HG03139 (cell line): ENCODE measurements around the gene ZFHX3.

ENCODE experiments used
- ATAC-seq: cut with Tn5 transposase; IDR thresholded peaks from one replicate; pipeline ENCODE4 v1.9.1; 2021; ENCODE audit not compliant: unreplicated experiment

ZFHX3 gene

DNA sequence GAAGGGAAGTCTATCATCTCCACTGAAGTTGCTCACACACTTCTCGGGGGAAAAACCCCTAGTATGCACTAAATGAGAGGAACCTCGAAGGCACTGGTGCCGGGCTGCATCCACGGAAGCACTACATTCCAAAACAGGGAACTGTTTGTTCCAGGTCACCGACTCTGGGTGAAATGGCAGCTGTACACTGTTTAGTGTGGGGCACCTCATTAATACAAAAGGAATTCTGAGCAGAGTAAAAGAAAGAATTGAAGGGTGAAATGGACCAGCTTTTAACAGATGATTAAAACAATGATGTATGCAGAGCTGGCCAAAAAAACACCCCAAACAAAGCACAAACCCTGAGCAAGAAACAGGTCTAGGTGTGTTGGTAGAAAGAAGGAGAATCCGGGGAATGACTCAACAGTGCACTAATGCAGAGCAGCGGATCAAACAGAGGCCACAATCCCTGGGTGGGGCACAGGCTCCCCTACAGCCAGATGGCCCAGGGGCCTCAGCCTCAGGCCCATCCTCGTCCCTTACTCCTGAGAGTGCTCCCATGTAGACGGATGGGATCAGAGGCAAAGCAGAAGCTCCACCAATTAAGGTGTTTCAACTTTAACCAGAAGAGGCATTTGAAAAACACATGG is 161.5 kb downstream of the ZFHX3 start:
- ATAC-seq = no peak

DNA sequence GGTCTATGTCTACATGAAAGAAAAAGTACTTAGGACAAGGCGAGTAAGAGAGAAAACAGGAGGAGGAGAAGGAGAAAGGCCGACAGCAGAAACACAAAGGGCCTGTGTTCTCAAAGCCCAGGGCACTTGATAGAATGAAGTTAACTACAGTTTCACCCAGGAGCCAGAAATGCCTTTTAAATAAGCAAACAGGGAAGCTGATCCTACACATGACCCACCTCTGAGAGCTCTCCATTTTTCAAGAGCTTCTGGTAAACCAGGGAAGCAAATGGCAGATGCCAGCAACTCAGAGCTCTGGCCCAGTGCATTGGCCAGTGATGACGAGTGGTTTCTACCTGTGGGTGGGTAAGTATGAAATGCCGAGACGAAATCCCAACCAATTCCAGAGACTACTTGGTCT is 163.4 kb downstream of the ZFHX3 start:
- no peak for ATAC-seq

DNA sequence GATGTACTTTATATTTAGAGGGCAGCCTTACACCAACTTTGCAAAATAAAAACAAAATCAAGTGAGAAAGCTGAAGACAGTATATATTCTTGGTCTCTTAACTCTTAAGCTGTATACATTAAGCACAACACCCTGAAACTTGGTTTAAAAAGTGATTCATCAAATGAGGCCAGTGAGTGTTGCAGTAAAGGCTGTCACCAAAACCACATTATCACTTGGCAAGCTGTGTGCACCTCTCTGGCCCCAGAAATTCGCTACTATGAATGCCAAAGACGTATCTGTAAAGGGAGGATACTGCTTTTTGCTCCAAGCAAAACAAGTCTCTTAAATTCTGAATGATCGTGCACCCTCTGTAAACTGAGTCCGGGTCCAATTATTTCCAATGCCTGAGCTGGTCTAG is 163.9 kb downstream of the ZFHX3 start:
- ATAC-seq = no peak

DNA sequence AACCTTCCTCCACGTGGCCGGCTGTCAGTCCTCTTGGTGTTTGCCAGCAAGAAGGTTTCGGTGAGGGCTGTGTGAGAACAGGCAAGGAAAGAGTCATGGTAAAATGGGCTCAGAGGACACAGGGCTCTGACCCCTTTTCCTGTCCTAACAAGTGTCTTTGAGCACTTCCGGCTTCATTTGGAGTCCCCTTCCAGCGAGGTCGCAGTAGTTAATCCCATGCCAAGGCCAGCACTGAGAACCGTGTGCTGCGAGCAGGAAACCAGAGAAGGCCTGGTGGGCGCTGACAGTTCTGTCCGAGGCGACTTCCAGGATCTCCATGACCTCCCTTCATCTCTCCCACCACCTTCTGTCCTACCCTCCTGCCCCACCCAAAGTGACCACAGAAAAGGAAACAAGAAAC is 168.1 kb downstream of the ZFHX3 start:
- no peak for ATAC-seq

DNA sequence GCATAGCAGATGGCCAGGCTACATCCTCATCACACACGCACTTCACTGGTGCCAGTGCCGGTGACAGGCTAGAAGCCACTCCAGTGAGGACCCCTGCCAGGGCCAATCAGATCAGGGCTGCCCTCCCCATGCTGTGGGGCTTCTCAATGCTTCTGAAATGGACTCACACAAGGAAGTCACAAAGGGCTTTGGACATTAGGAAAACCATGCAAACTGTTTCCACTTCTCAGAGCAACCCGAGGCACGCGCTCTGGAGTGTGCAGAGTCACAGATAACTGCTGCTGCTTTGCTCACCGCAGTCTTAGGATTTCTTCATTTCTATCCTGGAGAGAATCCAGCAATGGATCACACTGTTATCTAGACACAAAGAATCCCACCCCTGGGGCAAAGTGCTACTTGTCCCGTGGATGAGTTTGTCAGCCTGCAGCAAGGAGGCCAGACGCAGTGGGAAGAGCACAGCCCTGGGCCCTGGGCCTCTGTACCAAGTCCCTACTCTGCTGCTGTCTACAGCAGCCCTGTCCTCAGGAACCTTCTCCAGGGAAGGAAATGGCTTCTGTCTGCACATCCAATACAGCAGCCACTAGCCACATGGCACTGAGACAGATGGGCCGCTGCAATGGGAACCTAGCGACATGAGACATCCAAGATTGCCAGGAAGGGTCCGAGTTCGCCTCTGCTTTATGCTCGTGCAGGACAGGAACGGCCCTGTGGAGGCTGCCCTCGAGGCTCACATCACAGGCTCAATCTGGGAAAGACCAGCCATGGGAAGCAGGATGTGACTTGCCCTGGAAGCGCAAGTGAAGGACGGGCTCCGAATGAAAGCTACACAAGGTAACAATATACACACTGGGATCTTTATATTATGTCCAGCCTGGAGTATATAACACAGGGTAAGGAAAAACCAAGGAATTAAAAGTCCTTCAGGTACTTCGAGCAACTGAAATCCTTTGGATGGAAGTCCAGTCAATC is 169.3 kb downstream of the ZFHX3 start:
- ATAC-seq = no peak

DNA sequence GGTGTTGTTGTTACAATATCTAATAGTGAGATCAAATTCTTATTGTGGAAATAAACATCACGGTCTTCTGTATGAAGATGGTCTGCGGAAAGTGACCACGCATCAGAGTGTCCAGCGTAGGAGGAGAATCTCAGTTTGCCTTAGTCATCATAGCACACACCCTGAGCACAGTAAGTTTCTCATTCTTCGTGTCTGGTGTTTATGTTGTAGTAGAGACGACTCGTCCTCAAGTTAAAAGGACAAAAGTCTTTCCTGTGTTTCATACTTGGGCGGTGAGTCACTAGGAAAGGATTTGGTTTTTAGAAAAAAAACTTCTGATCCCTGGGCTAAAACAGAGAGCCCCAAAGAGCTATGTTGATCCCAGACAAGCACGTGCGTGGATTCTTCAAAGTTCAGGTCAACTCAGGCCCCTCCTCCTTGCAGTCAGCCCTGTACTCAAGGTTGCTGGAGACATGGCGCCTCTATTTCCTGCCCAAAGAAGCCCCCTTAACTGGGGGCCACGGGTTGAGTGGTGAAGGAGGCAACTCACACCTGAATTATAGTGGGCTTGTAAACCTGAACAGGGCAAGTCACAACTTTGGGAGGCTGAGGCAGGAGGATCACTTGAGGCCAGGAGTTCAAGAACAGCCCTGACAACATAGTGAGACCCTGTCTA is 170.4 kb downstream of the ZFHX3 start:
- no peak for ATAC-seq

DNA sequence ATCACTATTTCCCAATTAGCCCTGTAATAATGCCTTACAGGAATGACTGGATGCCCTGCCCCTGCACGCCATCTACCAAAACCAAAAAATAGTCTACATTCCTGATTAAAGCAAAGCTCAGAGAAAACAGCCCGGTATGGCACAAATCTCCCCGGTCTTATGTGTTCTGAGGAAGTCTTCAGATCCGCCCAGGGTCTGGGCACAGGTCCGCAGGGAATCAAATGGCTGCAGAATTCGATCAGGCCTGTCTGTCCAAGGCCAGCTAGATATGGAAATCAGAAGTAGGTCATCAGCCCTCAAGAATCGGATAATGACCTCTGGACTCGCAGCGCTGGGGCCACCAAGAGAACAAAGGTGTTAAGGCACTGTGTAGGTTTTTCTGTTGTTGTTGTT is 171.0 kb downstream of the ZFHX3 start:
- no peak for ATAC-seq

DNA sequence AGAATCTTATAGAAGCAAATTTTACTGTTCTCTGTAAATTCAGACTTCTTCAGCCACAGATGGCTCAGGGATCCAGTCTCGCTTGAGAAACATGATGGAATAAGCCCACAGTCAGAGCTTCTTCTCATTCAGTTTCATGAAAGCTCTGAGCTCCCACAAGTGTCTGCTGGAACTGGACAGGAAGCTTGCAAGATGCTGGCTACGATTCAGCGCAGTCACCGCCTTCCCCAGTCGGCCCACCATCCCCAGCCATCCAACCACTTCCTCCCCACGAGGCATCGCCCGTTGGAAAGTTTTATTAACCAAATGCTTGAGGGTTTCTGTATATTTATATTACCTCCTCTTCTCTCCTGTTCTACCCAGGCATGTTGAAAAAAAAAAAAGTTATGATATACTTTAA is 171.7 kb downstream of the ZFHX3 start:
- peak; percentile 79 for ATAC-seq

DNA sequence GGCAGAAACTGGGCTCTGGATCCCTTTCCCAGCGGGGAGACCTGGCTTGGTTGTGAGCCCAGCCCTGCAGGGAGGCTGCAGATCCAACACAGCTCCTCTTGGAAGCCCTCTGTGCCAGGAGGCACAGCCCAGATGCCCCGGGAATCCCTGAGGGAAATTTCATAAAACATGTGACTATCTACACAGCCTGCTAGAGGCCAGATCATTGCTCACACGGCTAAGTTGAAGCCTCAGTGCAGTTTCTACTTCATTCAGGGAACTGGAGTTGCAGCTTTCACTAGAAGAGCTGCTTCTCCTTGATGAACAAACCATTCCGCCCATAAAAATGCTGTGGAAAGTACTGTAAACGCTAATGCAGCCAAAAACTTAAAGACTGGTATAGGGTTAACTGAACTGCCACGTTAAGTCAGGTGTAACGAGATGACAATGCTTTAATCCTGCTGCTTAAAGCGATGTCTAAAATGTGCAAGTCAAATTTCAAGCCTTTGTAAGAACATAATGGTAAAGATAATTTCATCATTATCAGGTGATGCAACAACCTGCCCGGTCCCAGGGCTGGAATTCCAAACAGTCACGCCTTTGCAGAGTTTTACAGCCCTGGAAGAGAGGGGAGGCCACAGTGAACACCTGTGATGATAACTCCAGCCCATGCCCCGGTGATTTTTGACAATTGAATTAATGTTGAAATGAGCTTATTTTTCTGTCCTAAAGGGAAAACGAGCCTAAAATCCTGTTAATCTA is 172.5 kb downstream of the ZFHX3 start:
- ATAC-seq = no peak

DNA sequence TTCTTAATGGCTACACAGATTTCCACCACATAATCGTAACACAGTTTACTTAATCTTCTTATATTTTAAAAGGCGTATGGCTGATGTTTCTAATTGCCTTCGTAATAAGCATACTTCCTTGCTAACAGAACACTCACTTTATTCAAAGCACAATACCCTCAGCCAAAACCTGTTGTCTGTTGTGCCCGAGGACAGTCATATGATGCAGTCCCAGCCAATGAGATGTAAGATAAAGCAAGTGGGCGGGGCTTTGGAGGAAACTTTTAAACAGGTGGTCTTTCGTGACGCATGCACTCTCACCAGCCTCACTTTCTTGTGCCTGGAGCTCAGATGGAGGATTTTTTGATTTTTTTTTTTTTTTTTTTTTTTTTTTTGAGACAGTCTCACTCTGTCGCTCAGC is 174.1 kb downstream of the ZFHX3 start:
- no peak for ATAC-seq

DNA sequence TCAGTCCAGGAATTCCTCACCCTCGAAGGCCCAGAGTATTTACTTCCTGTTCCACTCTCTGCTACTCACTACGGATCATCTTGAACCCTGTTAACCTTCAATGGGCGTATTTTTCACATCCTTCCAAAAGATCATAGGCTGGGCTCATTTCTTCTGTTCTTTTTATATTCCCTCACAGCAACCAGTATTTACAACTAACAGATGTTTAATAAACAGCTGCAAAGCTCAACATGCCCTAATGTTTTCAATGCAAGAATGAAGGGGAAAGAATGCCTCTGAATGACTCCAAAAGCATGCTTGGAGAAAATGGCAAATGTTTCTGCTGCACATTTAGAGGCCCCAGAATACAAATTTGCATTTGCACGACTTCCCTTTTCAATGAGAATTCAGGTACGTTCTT is 174.9 kb downstream of the ZFHX3 start:
- no peak for ATAC-seq

DNA sequence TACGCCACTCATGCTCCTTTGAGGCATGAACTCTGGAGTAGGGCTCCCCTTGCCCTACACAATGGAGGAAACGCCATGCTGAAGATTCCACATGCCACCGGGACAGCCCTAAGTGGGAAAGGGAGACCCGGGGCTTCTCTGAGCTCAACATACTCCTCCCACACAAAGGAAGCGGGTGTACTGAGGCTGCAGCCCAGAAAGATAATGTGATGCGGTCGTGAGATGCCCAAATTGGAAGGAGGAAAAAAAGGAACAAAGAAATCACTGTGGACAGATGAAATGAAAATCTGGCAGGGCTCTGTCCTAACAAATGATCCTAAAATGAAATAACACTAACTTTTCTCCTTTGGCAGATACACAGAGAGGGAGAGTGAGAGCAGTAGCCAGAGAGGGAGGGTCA is 182.1 kb downstream of the ZFHX3 start:
- no peak for ATAC-seq

DNA sequence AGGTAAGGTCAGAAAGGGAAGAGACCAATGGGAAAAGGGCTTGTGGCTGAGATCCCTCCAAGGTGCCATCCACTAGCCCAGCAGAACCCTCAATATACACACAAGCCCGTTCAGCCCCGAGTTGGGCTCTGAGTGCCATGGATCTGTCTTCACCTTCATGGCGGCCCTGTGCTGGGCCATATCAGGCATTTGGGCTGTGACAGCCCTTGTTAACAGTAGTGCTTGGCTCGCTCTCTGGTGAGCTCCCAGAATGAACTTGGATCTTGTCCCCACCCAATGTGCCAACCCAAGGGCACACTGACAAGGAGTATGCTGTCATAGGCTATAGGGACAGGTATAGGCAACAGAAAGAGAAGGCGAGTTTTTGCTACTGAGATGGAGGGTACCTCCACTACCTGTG is 182.7 kb downstream of the ZFHX3 start:
- no peak for ATAC-seq

DNA sequence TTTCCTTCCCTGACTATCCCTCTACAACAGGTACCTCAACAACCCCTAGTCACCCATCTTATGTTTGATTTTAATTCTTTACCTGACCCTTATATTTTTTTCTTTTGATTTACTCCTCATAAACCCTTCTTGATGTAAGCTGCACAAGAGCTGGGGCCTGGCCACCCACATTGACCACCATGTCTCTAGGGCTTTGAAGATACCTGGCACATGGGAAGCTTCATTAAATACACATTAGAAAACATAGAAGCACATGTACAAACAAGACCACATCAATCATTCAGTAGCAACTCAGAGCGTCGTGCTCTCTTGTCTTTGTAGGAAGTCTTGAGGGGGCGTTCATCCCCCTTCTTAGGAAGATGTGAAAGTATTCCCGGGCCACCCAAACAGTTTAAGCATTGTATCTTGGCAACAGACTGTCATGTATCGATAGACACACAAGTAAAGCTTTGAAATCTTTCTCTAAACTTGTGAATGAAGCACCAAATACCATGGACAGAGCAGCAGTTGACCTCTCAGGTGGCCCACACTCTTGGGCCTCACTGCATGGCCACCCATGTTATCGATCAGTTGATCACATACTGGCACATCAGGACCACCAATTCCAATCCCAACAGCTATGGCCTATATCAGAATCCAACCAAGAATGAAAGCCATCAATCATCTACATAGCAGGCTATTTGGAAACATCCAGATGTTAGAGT is 183.6 kb downstream of the ZFHX3 start:
- no peak for ATAC-seq

DNA sequence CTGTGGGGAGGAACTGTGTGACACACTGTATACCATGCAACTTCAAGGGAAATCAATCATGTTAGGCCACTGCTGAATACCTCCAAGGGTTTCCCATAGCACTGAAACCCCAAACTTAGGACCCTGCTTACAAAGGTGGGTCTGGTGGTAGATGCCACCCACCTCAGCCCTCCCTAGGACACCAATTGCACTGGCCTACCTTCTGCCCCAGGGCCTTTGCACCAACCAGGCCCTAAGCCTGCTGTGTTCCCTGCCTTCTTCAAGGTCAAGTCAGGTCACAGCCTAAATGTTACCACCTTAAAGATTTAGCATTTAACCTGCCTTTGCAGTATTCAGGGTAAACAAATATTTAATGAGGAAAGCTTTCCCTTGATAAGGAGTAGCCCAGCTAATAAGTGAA is 185.8 kb downstream of the ZFHX3 start:
- ATAC-seq = no peak

DNA sequence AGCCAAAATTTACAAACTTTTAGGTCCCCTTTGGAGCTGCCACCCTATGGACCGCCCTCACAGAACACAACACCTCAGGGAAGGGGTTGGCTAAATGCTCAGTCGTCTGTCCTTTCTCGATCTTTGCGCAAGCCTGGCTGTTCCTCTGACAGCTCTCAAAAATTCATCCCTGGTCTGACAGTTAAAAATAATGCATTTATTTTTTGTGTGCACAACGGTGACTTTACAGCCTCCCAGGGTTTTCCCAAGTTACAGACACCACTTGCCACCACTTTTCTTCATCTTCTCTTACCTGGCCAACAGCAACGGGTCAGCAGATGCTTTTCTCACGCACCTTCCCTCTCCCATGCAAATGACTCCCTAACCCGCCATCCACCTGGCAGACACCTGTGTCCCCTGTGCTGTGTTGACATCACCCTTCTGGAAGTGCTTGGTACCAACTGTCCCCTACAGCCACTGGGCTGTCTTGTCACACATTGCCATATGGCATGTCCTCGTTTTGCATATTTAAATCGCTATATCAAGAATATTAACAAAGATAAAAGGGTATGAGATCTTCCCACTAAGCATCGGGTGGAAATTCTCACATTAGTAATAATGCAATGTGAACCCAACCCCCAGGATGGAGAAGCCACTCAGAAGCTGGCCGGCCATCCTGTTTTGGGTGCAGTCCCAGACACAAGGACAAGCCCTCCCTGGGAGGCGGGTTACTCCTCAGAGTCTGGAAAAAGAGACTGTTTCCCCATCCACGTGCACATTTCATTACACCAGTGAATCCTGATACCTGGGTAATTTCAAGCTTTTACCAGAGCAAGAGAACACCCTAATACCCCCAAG is 187.0 kb downstream of the ZFHX3 start:
- ATAC-seq = no peak

DNA sequence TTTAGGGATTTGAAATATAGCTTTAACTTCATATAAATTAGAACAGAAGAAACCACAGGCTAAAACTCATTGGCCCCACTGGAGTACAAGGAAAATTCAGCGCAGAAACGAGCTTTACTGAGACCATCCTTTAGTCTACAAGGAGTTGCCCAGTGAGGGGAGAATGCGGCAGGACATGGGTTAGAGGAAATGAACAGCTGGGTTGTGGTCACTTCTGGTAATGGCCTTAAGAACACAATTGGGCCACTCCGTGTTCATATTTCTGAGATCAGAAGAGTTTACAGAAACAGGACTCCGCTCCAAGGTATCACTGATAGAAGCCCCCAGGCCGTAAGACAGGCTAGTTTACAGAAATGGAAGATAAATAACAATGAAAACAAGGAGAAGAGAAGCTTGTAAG is 188.3 kb downstream of the ZFHX3 start:
- ATAC-seq = no peak

DNA sequence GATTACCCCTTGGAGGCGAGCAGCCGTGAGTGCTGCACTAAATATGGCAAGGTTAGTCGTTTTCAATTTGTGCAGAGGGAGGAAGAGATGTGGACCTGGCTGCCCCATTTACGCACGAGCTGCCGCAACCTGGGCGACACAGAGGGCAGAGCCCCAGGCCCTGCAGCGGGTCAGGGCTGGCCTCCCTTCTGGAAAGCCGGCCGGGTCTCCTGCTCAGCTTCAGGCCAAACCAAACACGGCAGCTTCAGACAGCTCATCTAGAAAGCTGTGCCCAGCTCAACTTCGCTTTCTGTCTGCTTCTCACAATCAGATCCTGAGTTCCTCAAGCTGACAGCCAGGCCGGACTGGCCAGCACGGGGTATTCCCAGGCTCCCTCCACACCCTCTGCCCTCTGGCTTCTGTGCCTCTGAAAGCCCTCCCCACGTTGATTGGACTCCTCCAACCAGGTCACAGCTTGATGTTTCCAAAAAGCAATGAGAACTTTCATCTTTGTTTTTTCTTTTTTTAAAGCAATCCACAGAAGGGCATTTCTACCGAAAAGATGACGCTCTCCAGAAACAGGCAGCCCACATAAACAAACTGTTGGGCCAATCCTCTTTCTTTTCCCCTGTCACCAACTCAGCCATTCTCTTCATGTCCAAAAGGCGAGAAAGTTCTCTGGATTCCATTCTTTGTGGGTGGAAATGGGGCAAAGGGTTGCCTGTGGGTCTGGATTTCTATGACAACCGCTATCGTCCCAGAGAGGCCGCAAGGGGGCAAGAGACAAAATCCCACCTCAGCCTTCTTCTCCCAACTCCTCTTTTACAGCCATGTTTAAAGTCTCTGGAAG is 189.0 kb downstream of the ZFHX3 start:
- no peak for ATAC-seq
